ENCODE data around the gene ZAR1L.

GRCh38 chr13:32316501-32316900 is 1.3 kb upstream of the ZAR1L start:
- TF ChIP-seq CTCF (IDR thresholded peaks at IDR 0.05) (no peak), POLR2A (IDR thresholded peaks at IDR 0.05) (no peak)

Data from transverse colon (tissue), 3 donors.